Hematopoietic multipotent progenitor cell (in vitro differentiated cells): ENCODE results near the gene EID1. TPM values are rescaled to one million over a fixed set of nuclear protein-coding genes. Genes with fewer than 3 reads are reported as not detected.
"Not testable (repeated sequence)": the region's sequence is repeated elsewhere in the genome, so short reads cannot be mapped to it uniquely, and the experiment has no call there.

ENCODE experiments used
- DNase-seq, 3 donors: peaks; one replicate each; pipeline ENCODE4 v3.0.0-alpha.2; 2011 to 2015; ENCODE audit warnings: low read depth in 2 of 3, low spot score in 2 of 3
- total RNA-seq: library from RNA; depleted of rRNA; stranded (reverse); fragments of >200 nt; gene quantifications from one replicate; pipeline ENCODE4 v1.2.3, GENCODE V29; 2012

The EID1 gene
- total RNA-seq, 1 donor = 91.3 TPM

GRCh38 chr15:48905216-48905615 lies 27.3 kb downstream of the EID1 start:
- DNase-seq = no peak

- DNase-seq = no peak
These were observed 27.9 kb downstream of the EID1 start for GRCh38 chr15:48905847-48906246.

GRCh38 chr15:48909313-48909712 lies 31.4 kb downstream of the EID1 start:
- not testable (repeated sequence) for DNase-seq

GRCh38 chr15:48910554-48910953 lies 32.6 kb downstream of the EID1 start:
- not testable (repeated sequence) for DNase-seq

- no peak for DNase-seq
These were observed 35.2 kb downstream of the EID1 start for GRCh38 chr15:48913141-48913540.

GRCh38 chr15:48914717-48915116 lies 36.8 kb downstream of the EID1 start:
- no peak for DNase-seq

- DNase-seq = no peak
These were observed 37.9 kb downstream of the EID1 start for GRCh38 chr15:48915861-48916260.

GRCh38 chr15:48916721-48917120 lies 38.8 kb downstream of the EID1 start:
- no peak for DNase-seq

- DNase-seq = no peak
These were observed 44.1 kb downstream of the EID1 start for GRCh38 chr15:48922046-48922445.

GRCh38 chr15:48924528-48925393 lies 46.8 kb downstream of the EID1 start:
- DNase-seq = no peak

GRCh38 chr15:48925714-48926223 lies 47.8 kb downstream of the EID1 start:
- no peak for DNase-seq

- no peak for DNase-seq
These were observed 51.1 kb downstream of the EID1 start for GRCh38 chr15:48928877-48929538.

- DNase-seq = no peak
These were observed 51.7 kb downstream of the EID1 start for GRCh38 chr15:48929661-48930060.

Other genes starting within 250 kb of the EID1 start
- 30.4 TPM for gene FBN1, start 232.4 kb upstream of the EID1 start, total RNA-seq
- 4.8 TPM for gene CEP152, start 67.1 kb upstream of the EID1 start, total RNA-seq
- 0.81 TPM for gene SHC4, start 85.8 kb downstream of the EID1 start, total RNA-seq
- 22.4 TPM for gene SECISBP2L, start 168.3 kb downstream of the EID1 start, total RNA-seq